Spleen (tissue), 7 donors: Measurements from ENCODE around the gene SLC6A5.

ENCODE experiments used
- CTCF ChIP-seq, 11 experiments: fragments of 200-600 bp in 7 of 11; fragments of 450-650 bp in 4 of 11; sonication (generic) in 4 of 11; IDR thresholded peaks in 8 of 11; conservative IDR thresholded peaks in 3 of 11; 1 replicate in 7 of 11; 2 replicates in 4 of 11; pipeline versions ENCODE4 v1.4.0 to v1.8.0; 2016 to 2021; ENCODE audit warnings: antibody characterized with exemption in 11 of 11, inconsistent platforms in 4 of 11, mild to moderate bottlenecking in 1 of 11
- POLR2AphosphoS5 ChIP-seq, 3 donors: sonication (generic); formaldehyde crosslinking; IDR thresholded peaks; one replicate each; pipeline ENCODE4 v1.5.1; 2017; ENCODE audit warnings: antibody characterized with exemption in 3 of 3
- donor health status: DM: no; HTN: no; CAD: no; lungs with moderate emphysema.
- donor health status: DM: no; HTN: no; CAD: no.
- donor health status: DM: no; HTN: no; CAD: no.

GRCh38 chr11:20583201-20583600 is 16.2 kb upstream of the SLC6A5 start:
- TF ChIP-seq POLR2AphosphoS5 (IDR thresholded peaks at IDR 0.05) (no peak), CTCF (IDR thresholded peaks at IDR 0.05 in 8 of 11, conservative IDR thresholded peaks at IDR 0.05 in 3 of 11) (no peak)
